CD4-positive, alpha-beta T cell treated with Interleukin-15 for 1 hour (primary cell): ENCODE measurements around the gene POLR2J2.
"Not testable (repeated sequence)": the region's sequence is repeated elsewhere in the genome, so short reads cannot be mapped to it uniquely, and the experiment has no call there.

ENCODE experiments used
- DNase-seq: peaks from one replicate; pipeline ENCODE4 v3.0.0-alpha.2; 2020

POLR2J2 gene

GRCh38 chr7:102671166-102671955 is at the start of gene POLR2J2:
Gene POLR2J2, minus strand, starts transcription at chr7:102671663. Its CDS starts 62 bp downstream, at chr7:102671601.
- DNase-seq: not testable (repeated sequence)

DNA sequence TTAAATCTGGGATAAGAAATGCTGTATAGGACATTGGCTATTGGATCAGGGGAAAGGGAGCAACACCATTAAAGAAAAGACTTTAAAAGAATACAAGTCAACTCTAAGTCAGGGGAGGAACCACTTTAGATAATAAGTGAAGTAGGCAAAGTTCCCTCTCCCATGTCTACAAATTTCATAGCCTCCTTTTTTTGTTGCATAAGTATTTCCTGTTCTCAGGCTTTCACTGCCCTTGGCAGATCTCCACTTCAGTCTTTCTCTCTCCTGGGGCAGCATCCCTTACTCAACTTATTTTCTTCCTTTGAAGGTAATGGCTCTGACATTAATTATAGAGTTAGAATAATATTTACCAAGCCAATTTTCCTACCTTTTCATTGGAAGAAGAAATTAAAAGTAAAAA is 47.0 kb upstream of the POLR2J2 start:
- DNase-seq: not testable (repeated sequence)

- DNase-seq: not testable (repeated sequence)
Measured at GRCh38 chr7:102715718-102716117, 44.3 kb upstream of the POLR2J2 start.

DNA sequence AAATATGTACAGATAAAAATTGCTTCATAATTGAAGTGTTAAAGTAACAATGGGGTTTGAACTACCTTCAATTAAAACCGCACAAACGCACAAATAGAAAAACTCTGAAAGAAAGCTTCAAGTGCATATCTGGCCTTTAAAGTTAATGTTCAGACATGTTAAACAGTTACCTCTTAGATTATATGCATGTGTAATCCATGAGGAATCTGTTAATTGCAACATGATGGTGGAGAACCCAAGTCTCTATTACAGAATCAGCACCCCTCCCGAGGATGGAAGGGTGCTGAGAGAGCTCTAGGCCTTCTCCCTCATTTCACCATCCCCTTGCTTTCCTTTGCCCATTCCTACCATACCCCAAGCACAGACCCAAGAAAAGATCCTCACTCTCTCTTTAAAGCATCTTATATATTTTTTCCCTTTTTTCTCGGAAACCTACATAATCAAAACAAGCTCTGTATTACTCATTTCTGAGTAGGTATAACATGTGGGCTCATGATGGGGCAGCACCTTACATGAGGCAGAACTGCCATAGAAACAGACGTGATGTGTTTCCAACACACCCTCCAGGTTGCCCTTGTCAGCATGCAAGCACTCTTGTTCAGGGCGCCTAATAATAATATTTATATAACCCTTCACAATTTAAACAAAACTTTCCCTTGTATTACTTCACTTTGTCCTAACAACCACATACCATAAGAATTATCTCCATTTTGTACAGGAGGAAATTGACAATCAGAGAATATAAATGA is 43.5 kb upstream of the POLR2J2 start:
- not testable (repeated sequence) for DNase-seq

DNA sequence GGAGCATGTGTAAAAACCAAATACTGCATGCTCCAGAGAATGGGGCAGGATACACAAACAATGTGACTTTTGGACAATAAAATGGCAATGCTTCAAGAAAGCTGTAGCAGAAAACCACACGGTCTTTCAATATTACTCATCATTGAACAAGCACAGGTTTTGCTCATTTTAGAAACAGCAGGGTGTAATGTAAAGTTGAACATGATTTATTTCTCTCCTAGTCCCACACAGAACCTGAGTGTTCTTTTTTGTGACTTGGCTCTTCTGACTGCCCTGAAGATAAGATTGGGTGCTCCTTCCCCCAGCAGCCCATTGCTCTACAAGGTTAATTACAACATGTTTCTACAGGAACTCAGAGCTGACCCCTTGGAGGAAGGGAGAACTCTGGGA is 42.2 kb upstream of the POLR2J2 start:
- not testable (repeated sequence) for DNase-seq

DNA sequence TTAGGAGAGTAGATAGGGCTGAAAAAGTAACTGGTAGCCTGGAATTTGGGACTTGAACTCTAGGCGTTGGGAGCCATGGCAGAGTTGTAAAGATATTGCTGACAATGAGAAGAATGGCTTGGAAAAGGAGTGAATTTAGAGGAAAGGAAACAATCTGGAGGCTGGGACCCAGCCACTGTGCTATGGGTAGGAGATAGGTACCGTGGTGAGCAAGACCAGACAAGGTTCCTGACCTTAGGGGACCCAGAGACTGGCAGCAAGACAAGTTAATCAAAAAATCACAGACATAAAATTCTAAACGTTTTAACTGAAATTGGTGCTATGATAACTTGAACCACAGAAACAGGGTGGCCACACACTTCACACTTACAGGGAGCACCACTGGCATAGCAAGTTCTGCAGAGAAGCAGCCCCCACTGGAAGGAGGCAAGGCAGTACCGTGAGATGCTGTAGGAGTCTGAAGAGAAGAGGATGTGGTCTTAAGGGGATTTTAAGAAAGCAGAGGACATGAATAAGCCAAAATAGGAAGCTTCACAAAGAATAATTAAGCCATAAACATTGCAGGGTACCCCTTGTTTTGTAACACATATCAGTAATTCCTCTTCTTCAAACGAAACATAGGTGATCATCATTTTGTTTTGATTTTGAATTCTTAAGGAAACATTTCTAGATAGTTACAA is 41.7 kb upstream of the POLR2J2 start:
- DNase-seq: not testable (repeated sequence)

GRCh38 chr7:102698962-102699750 is 27.7 kb upstream of the POLR2J2 start:
- DNase-seq: not testable (repeated sequence)

GRCh38 chr7:102697642-102698512 is 26.4 kb upstream of the POLR2J2 start:
- not testable (repeated sequence) for DNase-seq

GRCh38 chr7:102696009-102696408 is 24.5 kb upstream of the POLR2J2 start:
- not testable (repeated sequence) for DNase-seq

DNA sequence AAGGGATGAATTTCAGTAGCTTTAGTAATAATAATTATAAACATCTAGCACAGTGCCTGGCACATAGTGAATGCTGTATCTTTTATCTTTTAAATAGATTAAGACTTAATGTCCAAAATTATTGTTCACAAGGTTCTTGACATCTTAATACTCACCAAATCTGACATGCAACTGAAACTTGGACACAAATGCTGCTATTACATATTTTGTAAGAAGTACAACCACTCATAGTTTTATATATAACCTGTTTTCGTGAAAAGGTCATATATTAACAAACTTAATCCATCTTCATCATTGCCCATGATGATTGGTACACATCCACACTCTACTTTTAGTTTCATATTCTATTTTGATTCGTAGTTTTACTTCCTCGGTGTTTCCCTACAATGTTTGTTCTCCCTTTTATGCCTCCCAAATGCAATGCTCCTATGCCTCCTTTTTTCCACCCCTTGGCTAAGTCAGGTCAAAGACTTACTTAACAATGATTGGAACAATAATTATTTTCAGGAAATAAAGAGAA is 23.6 kb upstream of the POLR2J2 start:
- not testable (repeated sequence) for DNase-seq

GRCh38 chr7:102694008-102694407 is 22.5 kb upstream of the POLR2J2 start:
- not testable (repeated sequence) for DNase-seq

DNA sequence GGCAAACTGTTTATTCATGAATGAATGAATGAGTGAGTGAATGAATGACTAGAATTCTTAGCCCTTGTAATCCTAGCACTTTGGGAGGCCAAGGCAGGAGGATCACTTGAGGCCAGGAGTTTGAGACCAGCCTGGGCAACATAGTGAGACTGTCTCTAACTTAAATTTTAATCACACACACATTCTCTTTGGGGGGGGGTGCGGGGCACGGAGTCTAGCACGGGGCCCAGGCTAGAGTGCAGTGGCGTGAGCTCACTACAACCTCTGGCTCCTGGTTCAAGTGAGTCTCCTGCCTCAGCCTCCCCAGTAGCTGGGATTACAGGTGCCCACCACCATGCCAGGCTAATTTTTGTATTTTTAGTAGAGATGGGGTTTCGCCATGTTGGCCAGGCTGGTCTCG is 19.1 kb upstream of the POLR2J2 start:
- DNase-seq: not testable (repeated sequence)

DNA sequence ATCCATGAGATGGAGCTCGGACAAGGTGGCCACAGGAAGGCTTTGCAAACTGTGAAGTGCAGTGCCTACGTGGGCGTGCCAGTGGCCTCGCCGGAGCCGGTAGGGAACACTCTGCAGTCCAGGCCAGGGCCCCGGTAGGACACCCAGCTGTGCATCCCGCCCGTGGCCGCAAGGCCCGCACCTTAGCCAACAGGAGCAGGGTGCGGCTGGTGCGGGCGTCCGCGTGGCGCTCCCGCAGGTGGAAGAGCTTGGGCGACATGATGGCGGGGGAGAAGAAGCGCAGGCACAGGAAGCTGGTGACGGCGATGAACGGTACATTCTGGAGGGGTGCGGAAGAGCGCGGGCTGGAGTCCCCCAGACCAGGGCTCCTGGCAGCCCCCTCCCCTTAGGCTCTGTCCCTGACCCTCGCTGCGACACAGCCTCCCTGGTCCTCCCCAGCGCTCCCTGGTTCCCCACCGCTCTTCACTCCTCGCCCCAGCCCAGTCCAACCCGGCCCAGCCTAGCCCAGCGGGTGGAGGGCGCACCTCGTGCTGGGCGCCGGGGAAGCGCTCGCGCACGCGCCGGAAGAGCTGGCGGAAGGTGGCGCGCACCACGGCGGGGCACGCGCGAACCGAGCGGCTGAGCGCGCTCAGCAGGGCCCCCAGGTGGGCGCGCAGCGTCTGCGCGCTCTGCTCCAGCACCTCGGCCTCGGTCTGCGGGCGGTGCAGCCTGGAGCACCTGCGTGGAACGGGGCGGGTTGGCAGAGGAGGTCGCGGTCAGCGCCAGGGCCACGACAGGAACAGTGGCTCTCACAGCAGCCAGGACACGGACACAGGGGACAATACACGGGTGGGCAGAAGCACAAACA is 18.2 kb upstream of the POLR2J2 start:
- DNase-seq: not testable (repeated sequence)

GRCh38 chr7:102688299-102689036 is 17.0 kb upstream of the POLR2J2 start:
- not testable (repeated sequence) for DNase-seq

GRCh38 chr7:102682560-102682959 is 11.1 kb upstream of the POLR2J2 start:
- DNase-seq: not testable (repeated sequence)

DNA sequence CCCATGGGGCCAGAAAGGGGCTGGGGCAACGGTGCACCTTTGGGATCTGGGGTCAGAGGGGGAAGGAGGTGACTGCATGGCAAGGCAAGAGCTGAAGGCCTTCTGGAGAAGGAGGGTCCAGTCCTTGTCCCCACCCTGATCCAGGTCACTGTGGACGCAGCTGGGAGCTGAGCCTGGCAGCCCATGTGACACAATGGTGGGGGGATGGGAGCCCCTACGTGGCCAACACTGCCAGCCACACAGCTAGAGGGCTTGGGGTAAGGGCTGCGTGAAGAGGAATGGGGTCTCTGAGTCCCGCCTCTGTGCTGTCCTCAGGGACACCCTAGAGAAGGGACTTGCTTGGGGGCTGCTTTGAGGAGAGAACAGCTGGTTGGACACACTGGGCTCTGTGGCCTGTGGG is 9.3 kb upstream of the POLR2J2 start:
- not testable (repeated sequence) for DNase-seq

DNA sequence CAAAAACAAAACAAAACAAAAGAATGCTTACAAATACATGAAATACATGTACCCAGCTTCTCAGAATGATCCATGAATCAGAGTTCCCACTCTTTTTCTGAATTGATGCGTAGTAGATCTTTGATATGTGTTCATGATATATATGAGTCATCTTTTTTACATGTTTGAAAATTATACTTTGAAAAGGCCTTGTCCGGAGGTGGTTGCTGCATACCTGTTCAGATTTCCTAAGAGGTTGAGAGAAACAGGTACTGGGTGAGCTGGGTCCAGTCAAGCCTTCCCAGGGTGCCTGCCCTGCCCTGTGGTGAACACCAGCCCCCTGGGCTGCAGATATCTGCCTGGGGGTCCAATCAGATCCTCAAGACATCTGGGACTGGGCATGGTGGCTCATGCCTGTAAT is 4.1 kb upstream of the POLR2J2 start:
- DNase-seq: not testable (repeated sequence)

GRCh38 chr7:102673447-102674067 is 2.1 kb upstream of the POLR2J2 start:
- not testable (repeated sequence) for DNase-seq

GRCh38 chr7:102671956-102672307 is 469 bp upstream of the POLR2J2 start:
- not testable (repeated sequence) for DNase-seq
